WTC11 (cell line): Measurements from ENCODE around the gene GRK2. TPM values are rescaled to one million over a fixed set of nuclear protein-coding genes. Genes with fewer than 3 reads are reported as not detected.

ENCODE experiments used
- ATAC-seq: fragments of 200-7000 bp; cut with Tn5 transposase; 2 replicates; pipeline ENCODE4 v1.10.0; 2021; ENCODE audit warnings: mild to moderate bottlenecking, moderate library complexity
- CTCF ChIA-PET: fragments of 300-600 bp; sonication (Branson Sonifier 250); formaldehyde crosslinking; loops from one replicate; lab custom pipeline; 2021; ENCODE audit warnings: antibody characterized with exemption; lab: Charles Lee
- POLR2A ChIA-PET: fragments of 350-600 bp; sonication (Branson Sonifier 250); formaldehyde crosslinking; loops from one replicate; lab custom pipeline; 2021; ENCODE audit warnings: antibody characterized with exemption; lab: Charles Lee
- DNase-seq: peaks from one replicate; pipeline ENCODE4 v3.0.0; 2021; ENCODE audit warnings: low spot score
- H3K27ac Mint-ChIP-seq: 2 replicates; pipeline ENCODE4 v1.8.0; 2021; ENCODE audit warnings: mixed read lengths
- H3K27me3 Mint-ChIP-seq: 2 replicates; pipeline ENCODE4 v1.8.0; 2021; ENCODE audit warnings: low read depth, mild to moderate bottlenecking, moderate library complexity, mixed read lengths
- H3K36me3 Mint-ChIP-seq: 2 replicates; pipeline ENCODE4 v1.8.0; 2021; ENCODE audit warnings: mixed read lengths
- H3K4me1 Mint-ChIP-seq: 2 replicates; pipeline ENCODE4 v1.8.0; 2022; ENCODE audit warnings: mixed read lengths
- H3K4me3 Mint-ChIP-seq: 2 replicates; pipeline ENCODE4 v1.8.0; 2021; ENCODE audit warnings: mild to moderate bottlenecking, moderate library complexity, mixed read lengths
- H3K9me3 Mint-ChIP-seq: 2 replicates; pipeline ENCODE4 v1.8.0; 2021; ENCODE audit warnings: mixed read lengths
- ATF1 ChIP-seq: sonication (generic); formaldehyde crosslinking; IDR thresholded peaks from 2 replicates; pipeline ENCODE4 v1.8.1; 2023; ENCODE audit warnings: mild to moderate bottlenecking, moderate library complexity, missing genetic modification reagents
- E2F1 ChIP-seq: sonication (generic); formaldehyde crosslinking; IDR thresholded peaks from 2 replicates; pipeline ENCODE4 v1.8.0; 2022; ENCODE audit warnings: mild to moderate bottlenecking, missing genetic modification reagents
- ESRRA ChIP-seq: sonication (generic); formaldehyde crosslinking; IDR thresholded peaks from 2 replicates; pipeline ENCODE4 v1.8.1; 2022; ENCODE audit warnings: mild to moderate bottlenecking, missing genetic modification reagents, borderline replicate concordance
- FOXJ3 ChIP-seq: sonication (generic); formaldehyde crosslinking; IDR thresholded peaks from 2 replicates; pipeline ENCODE4 v1.9.0; 2021; ENCODE audit warnings: missing genetic modification reagents, mild to moderate bottlenecking, borderline replicate concordance
- IRF2 ChIP-seq: sonication (generic); formaldehyde crosslinking; IDR thresholded peaks from 2 replicates; pipeline ENCODE4 v1.8.0; 2022; ENCODE audit warnings: low read depth, missing genetic modification reagents, borderline replicate concordance
- MXD4 ChIP-seq: fragments of 250-450 bp; sonication (Bioruptor Pico); IDR thresholded peaks from 2 replicates; pipeline ENCODE4 v1.8.0; 2021; ENCODE audit warnings: mild to moderate bottlenecking, moderate library complexity, borderline replicate concordance
- NR2C2 ChIP-seq: sonication (generic); formaldehyde crosslinking; IDR thresholded peaks from 2 replicates; pipeline ENCODE4 v1.8.0; 2022; ENCODE audit warnings: mild to moderate bottlenecking, missing genetic modification reagents
- NR3C1 ChIP-seq: sonication (generic); formaldehyde crosslinking; conservative IDR thresholded peaks from 2 replicates; pipeline ENCODE4 v1.8.1; 2023; ENCODE audit warnings: low read depth, mild to moderate bottlenecking, missing genetic modification reagents
- SMAD3 ChIP-seq: sonication (generic); formaldehyde crosslinking; IDR thresholded peaks from 2 replicates; pipeline ENCODE4 v1.8.0; 2022; ENCODE audit warnings: missing genetic modification reagents, mild to moderate bottlenecking, borderline replicate concordance
- TEAD4 ChIP-seq: sonication (generic); formaldehyde crosslinking; IDR thresholded peaks from 2 replicates; pipeline ENCODE4 v1.8.0; 2022; ENCODE audit warnings: mild to moderate bottlenecking, missing genetic modification reagents
- TP53 ChIP-seq: sonication (generic); formaldehyde crosslinking; IDR thresholded peaks from 2 replicates; pipeline ENCODE4 v1.8.1; 2023; ENCODE audit warnings: mild to moderate bottlenecking, missing genetic modification reagents
- USF2 ChIP-seq: sonication (generic); formaldehyde crosslinking; IDR thresholded peaks from 2 replicates; pipeline ENCODE4 v1.8.1; 2023; ENCODE audit warnings: mild to moderate bottlenecking, missing genetic modification reagents, moderate library complexity
- ZNF396 ChIP-seq: fragments of 250-450 bp; sonication (Bioruptor Pico); IDR thresholded peaks from 2 replicates; pipeline ENCODE4 v1.8.0; 2021; ENCODE audit warnings: mild to moderate bottlenecking, moderate library complexity, borderline replicate concordance
- ZNF425 ChIP-seq: fragments of 250-450 bp; sonication (Bioruptor Pico); conservative IDR thresholded peaks from 2 replicates; pipeline ENCODE4 v1.9.0; 2021; ENCODE audit warnings: mild to moderate bottlenecking
- ZNF512 ChIP-seq: sonication (generic); formaldehyde crosslinking; IDR thresholded peaks from 2 replicates; pipeline ENCODE4 v1.8.1; 2022; ENCODE audit warnings: missing genetic modification reagents, borderline replicate concordance
- total RNA-seq: library from RNA; stranded (reverse); gene quantifications from 3 replicates; pipeline ENCODE4 v1.2.3, GENCODE V29; 2021

Gene GRK2
- total RNA-seq, 1 experiment from 2014 or later = 68.1 TPM

- Mint-ChIP-seq H3K27me3 (peaks cover 9% of the 10 kb centered on the region), H3K36me3 (peaks cover 2% of the 10 kb centered on the region; the same call in 1 of the 2 replicates), H3K27ac (no peak overlapping the region), H3K9me3 (no peaks in the 10 kb centered on the region), H3K4me3 (no peak overlapping the region), H3K4me1 (no peaks in the 10 kb centered on the region)
- TF ChIP-seq ZNF512 (CRISPR knock-in tag) (no peak), ZNF396 (no peak), ZNF425 (CRISPR knock-in tag) (no peak), E2F1 (CRISPR knock-in tag) (no peak), ESRRA (no peak), IRF2 (CRISPR knock-in tag) (no peak), NR2C2 (CRISPR knock-in tag) (no peak), USF2 (CRISPR knock-in tag) (no peak), TEAD4 (CRISPR knock-in tag) (no peak), MXD4 (no peak), TP53 (CRISPR knock-in tag) (no peak), NR3C1 (CRISPR knock-in tag) (no peak), SMAD3 (CRISPR knock-in tag) (no peak)
- ChIA-PET CTCF (interaction anchor here (0.5 to 1.7 kb wide), 5 partner anchors 8 to 751 kb away, joined by 3 to 6 read pairs (median 5); no protein-coding TSS in a partner anchor), POLR2A (no interaction called here)
- ATAC-seq (no peak), DNase-seq (no peak)
These were observed 44.2 kb downstream of the GRK2 start for GRCh38 chr11:67310246-67311050.

GRCh38 chr11:67311051-67311555, 44.8 kb downstream of the GRK2 start:
- CTCF ChIA-PET = interaction anchor here (0.5 to 1.7 kb wide), 5 partner anchors 9 to 751 kb away, joined by 3 to 6 read pairs (median 5); no protein-coding TSS in a partner anchor
- Mint-ChIP-seq H3K4me1 (no peaks in the 10 kb centered on the region), H3K9me3 (no peaks in the 10 kb centered on the region)
- POLR2A ChIA-PET = no interaction called here
- TF ChIP-seq FOXJ3 (CRISPR knock-in tag) (no peak), ATF1 (CRISPR knock-in tag) (no peak), ZNF396 (no peak), TEAD4 (CRISPR knock-in tag) (no peak)
- TF ChIP-seq, all 79 proteins: peak for 0
- Mint-ChIP-seq H3K27ac (no peak overlapping the region), H3K36me3 (peaks cover 2% of the 10 kb centered on the region; the same call in 1 of the 2 replicates), H3K4me3 (no peak overlapping the region), H3K27me3 (peaks cover 13% of the 10 kb centered on the region)
- DNase-seq (no peak), ATAC-seq (no peak)
